Measurements from ENCODE around the gene GTPBP1. TPM values are rescaled to one million over a fixed set of nuclear protein-coding genes. Genes with fewer than 3 reads are reported as not detected.

Gene GTPBP1
- total and polyA plus RNA-seq, 2 of the 13 experiments (the other 11 are each of a cell fraction or from before 2014, with no cell fraction given): 22.3 to 27.0 TPM

- TF ChIP-seq HNRNPK (IDR thresholded peaks at IDR 0.05; ENCODE audit: low read depth, low read length, poor library complexity, severe bottlenecking) (peak; percentile 43), GZF1 (CRISPR knock-in tag; IDR thresholded peaks at IDR 0.05) (0 out of 2 replicates have a peak, but pooled peaks have one; percentile 63), ZNF317 (CRISPR knock-in tag; IDR thresholded peaks at IDR 0.05) (peak; percentile 64; the same call in 1 of the 2 replicates), ZNF274 (CRISPR knock-in tag; IDR thresholded peaks at IDR 0.05) (peak; percentile 86), IRX3 (CRISPR knock-in tag; IDR thresholded peaks at IDR 0.05; ENCODE audit: borderline replicate concordance, low read depth) (peak; percentile 26; the same call in 1 of the 2 replicates), KLF12 (CRISPR knock-in tag; IDR thresholded peaks at IDR 0.05; ENCODE audit: borderline replicate concordance) (peak; percentile 96), ZNF746 (CRISPR knock-in tag; IDR thresholded peaks at IDR 0.05) (no peak; the same call in 1 of the 2 replicates), ZNF138 (CRISPR knock-in tag; IDR thresholded peaks at IDR 0.05; ENCODE audit: low read depth) (peak; percentile 91), ARNT2 (CRISPR knock-in tag; IDR thresholded peaks at IDR 0.05; ENCODE audit: low read depth) (peak; percentile 66; the same call in 1 of the 2 replicates), NR2F6 (IDR thresholded peaks at IDR 0.05) (no peak), NR2F6 (CRISPR knock-in tag; IDR thresholded peaks at IDR 0.05) (peak; percentile 70; the same call in 1 of the 2 replicates), MYC (CRISPR knock-in tag; IDR thresholded peaks at IDR 0.05; ENCODE audit: borderline replicate concordance) (peak; percentile 96), NRL (CRISPR knock-in tag; IDR thresholded peaks at IDR 0.05; ENCODE audit: borderline replicate concordance) (peak; percentile 90; the same call in 1 of the 2 replicates), AKAP8 (CRISPR knock-in tag; IDR thresholded peaks at IDR 0.05) (peak; percentile 91), AGO1 (IDR thresholded peaks at IDR 0.05; ENCODE audit: low read depth, low read length, poor library complexity, severe bottlenecking) (peak; percentile 47), SOX13 (IDR thresholded peaks at IDR 0.05) (no peak), SOX13 (CRISPR knock-in tag; conservative IDR thresholded peaks at IDR 0.05 in 1 of 2, IDR thresholded peaks at IDR 0.05 in 1 of 2) (peak in 1 of 2 experiments; percentile 69; a peak in 2 of 4 replicates), ZNF766 (CRISPR knock-in tag; IDR thresholded peaks at IDR 0.05; ENCODE audit: borderline replicate concordance) (peak; percentile 97), CHD2 (IDR thresholded peaks at IDR 0.05; ENCODE audit: low read depth, low read length) (no peak), GPBP1L1 (CRISPR knock-in tag; IDR thresholded peaks at IDR 0.05) (no peak), ZBTB38 (CRISPR knock-in tag; IDR thresholded peaks at IDR 0.05) (peak; percentile 96), KDM1A (CRISPR knock-in tag; IDR thresholded peaks at IDR 0.05) (0 out of 2 replicates have a peak, but pooled peaks have one; percentile 29), ZNF512B (CRISPR knock-in tag; IDR thresholded peaks at IDR 0.05; ENCODE audit: borderline replicate concordance) (no peak), ZNF530 (CRISPR knock-in tag; IDR thresholded peaks at IDR 0.05; ENCODE audit: low read depth) (peak; percentile 85; the same call in 1 of the 2 replicates), ZNF263 (CRISPR knock-in tag; IDR thresholded peaks at IDR 0.05) (peak; percentile 64)
Observed at GRCh38 chr22:38681582-38682335, 24.0 kb upstream of the GTPBP1 start, which contains the start of gene TOMM22 (continued).
